ENCODE measurements around the gene KCNH4. TPM values are rescaled to one million over a fixed set of nuclear protein-coding genes. Genes with fewer than 3 reads are reported as not detected.

Gene KCNH4
- total and polyA plus RNA-seq, 9 of the 15 experiments (the other 6 are each of a cell fraction or from before 2014, with no cell fraction given), result 0.10 to 1.8 (median 0.50) TPM

DNA sequence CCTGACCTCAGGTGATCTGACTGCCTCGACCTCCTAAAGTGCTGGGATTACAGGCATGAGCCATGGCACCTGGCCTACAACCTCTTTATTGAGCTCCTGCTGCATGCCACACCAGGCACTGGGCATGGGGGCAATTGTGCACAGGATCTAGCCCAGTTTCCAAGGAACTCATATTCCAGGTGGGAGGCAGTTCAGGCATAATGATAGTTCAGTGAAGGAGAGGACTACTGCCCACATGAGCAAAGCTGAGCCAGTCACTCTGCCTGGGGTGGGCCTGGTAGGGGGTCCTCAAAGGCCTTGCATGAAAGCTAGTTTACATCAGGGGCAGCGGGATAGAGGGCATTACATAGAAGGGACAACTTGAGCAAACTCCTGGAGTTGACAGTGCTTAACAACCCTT, 6.9 kb upstream of the KCNH4 start (continued):
- TF ChIP-seq, protein P1, sequence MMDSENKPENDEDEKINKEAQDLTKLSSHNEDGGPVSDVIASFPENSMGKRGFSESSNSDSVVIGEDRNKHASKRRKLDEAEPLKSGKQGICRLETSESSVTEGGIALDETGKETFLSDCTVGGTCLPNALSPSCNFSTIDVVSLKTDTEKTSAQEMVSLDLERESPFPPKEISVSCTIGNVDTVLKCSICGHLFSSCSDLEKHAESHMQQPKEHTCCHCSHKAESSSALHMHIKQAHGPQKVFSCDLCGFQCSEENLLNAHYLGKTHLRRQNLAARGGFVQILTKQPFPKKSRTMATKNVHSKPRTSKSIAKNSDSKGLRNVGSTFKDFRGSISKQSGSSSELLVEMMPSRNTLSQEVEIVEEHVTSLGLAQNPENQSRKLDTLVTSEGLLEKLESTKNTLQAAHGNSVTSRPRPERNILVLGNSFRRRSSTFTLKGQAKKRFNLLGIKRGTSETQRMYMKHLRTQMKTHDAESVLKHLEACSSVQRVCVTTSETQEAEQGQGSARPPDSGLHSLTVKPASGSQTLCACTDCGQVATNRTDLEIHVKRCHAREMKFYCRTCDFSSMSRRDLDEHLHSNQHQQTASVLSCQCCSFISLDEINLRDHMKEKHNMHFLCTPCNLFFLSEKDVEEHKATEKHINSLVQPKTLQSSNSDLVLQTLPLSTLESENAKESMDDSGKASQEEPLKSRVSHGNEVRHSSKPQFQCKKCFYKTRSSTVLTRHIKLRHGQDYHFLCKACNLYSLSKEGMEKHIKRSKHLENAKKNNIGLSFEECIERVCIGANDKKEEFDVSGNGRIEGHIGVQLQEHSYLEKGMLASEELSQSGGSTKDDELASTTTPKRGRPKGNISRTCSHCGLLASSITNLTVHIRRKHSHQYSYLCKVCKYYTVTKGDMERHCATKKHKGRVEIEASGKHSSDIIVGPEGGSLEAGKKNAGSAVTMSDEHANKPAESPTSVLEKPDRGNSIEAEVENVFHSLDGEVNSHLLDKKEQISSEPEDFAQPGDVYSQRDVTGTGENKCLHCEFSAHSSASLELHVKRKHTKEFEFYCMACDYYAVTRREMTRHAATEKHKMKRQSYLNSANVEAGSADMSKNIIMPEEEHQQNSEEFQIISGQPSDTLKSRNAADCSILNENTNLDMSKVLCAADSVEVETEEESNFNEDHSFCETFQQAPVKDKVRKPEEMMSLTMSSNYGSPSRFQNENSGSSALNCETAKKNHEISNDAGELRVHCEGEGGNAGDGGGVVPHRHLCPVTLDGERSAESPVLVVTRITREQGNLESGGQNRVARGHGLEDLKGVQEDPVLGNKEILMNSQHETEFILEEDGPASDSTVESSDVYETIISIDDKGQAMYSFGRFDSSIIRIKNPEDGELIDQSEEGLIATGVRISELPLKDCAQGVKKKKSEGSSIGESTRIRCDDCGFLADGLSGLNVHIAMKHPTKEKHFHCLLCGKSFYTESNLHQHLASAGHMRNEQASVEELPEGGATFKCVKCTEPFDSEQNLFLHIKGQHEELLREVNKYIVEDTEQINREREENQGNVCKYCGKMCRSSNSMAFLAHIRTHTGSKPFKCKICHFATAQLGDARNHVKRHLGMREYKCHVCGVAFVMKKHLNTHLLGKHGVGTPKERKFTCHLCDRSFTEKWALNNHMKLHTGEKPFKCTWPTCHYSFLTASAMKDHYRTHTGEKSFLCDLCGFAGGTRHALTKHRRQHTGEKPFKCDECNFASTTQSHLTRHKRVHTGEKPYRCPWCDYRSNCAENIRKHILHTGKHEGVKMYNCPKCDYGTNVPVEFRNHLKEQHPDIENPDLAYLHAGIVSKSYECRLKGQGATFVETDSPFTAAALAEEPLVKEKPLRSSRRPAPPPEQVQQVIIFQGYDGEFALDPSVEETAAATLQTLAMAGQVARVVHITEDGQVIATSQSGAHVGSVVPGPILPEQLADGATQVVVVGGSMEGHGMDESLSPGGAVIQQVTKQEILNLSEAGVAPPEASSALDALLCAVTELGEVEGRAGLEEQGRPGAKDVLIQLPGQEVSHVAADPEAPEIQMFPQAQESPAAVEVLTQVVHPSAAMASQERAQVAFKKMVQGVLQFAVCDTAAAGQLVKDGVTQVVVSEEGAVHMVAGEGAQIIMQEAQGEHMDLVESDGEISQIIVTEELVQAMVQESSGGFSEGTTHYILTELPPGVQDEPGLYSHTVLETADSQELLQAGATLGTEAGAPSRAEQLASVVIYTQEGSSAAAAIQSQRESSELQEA (IDR thresholded peaks at IDR 0.05; ENCODE audit: low read depth), result no peak
- TF ChIP-seq, protein P2, sequence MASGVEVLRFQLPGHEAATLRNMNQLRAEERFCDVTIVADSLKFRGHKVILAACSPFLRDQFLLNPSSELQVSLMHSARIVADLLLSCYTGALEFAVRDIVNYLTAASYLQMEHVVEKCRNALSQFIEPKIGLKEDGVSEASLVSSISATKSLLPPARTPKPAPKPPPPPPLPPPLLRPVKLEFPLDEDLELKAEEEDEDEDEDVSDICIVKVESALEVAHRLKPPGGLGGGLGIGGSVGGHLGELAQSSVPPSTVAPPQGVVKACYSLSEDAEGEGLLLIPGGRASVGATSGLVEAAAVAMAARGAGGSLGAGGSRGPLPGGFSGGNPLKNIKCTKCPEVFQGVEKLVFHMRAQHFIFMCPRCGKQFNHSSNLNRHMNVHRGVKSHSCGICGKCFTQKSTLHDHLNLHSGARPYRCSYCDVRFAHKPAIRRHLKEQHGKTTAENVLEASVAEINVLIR (CRISPR knock-in tag; IDR thresholded peaks at IDR 0.05), result no peak
- no peak for TF ChIP-seq MCM7 (IDR thresholded peaks at IDR 0.05)
- no peak for TF ChIP-seq PHB (CRISPR knock-in tag; IDR thresholded peaks at IDR 0.05)
- TF ChIP-seq SP1 (CRISPR knock-in tag; IDR thresholded peaks at IDR 0.05), result no peak
- no peak for TF ChIP-seq TAF9B (IDR thresholded peaks at IDR 0.05; ENCODE audit: partially characterized antibody)
- TF ChIP-seq, protein P3, sequence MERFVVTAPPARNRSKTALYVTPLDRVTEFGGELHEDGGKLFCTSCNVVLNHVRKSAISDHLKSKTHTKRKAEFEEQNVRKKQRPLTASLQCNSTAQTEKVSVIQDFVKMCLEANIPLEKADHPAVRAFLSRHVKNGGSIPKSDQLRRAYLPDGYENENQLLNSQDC (CRISPR knock-in tag; IDR thresholded peaks at IDR 0.05), result no peak

All from K562 (cell line).